Esophagus muscularis mucosa (tissue), 4 donors: ENCODE measurements around the gene CTXND2.

Experiments
- EP300 ChIP-seq: sonication (generic); formaldehyde crosslinking; IDR thresholded peaks from one replicate; pipeline ENCODE4 v1.6.1; 2017; ENCODE audit warnings: antibody characterized with exemption
- POLR2A ChIP-seq: fragments of 450-650 bp; IDR thresholded peaks from one replicate; pipeline ENCODE4 v1.6.1; 2017; ENCODE audit warnings: antibody characterized with exemption, moderate library complexity, mild to moderate bottlenecking, low read depth
- TF ChIP-seq, protein P1 (sequence below), 3 experiments: fragments of 200-600 bp in 2 of 3; fragments of 450-650 bp in 1 of 3; sonication (generic) in 2 of 3; IDR thresholded peaks; one replicate each; pipeline ENCODE4 v1.5.1; 2017 to 2019; ENCODE audit warnings: antibody characterized with exemption in 3 of 3, mild to moderate bottlenecking in 2 of 3, moderate library complexity in 1 of 3

DNA sequence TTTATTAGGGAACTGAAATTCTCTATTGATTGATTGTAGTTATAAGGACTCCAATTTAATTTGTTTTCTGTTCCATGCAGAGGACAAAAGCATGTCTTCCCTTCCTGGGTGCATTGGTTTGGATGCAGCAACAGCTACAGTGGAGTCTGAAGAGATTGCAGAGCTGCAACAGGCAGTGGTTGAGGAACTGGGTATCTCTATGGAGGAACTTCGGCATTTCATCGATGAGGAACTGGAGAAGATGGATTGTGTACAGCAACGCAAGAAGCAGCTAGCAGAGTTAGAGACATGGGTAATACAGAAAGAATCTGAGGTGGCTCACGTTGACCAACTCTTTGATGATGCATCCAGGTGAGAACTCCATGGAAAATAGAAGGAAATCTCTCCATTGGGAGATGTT is 40.7 kb downstream of the CTXND2 start:
- TF ChIP-seq POLR2A (no peak), EP300 (no peak)
- TF ChIP-seq, protein P1, sequence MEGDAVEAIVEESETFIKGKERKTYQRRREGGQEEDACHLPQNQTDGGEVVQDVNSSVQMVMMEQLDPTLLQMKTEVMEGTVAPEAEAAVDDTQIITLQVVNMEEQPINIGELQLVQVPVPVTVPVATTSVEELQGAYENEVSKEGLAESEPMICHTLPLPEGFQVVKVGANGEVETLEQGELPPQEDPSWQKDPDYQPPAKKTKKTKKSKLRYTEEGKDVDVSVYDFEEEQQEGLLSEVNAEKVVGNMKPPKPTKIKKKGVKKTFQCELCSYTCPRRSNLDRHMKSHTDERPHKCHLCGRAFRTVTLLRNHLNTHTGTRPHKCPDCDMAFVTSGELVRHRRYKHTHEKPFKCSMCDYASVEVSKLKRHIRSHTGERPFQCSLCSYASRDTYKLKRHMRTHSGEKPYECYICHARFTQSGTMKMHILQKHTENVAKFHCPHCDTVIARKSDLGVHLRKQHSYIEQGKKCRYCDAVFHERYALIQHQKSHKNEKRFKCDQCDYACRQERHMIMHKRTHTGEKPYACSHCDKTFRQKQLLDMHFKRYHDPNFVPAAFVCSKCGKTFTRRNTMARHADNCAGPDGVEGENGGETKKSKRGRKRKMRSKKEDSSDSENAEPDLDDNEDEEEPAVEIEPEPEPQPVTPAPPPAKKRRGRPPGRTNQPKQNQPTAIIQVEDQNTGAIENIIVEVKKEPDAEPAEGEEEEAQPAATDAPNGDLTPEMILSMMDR (IDR thresholded peaks at IDR 0.05): no peak
